ENCODE results near the gene UBE2Z.

UBE2Z gene

GRCh38 chr17:48925991-48926342 lies 17.8 kb downstream of the UBE2Z start:
- TF ChIP-seq MYC (IDR thresholded peaks at IDR 0.05; ENCODE audit: low read depth, low read length), result no peak
- no peak for TF ChIP-seq MAX (IDR thresholded peaks at IDR 0.05; ENCODE audit: low read depth, low read length)
- TF ChIP-seq CTCF (IDR thresholded peaks at IDR 0.05; ENCODE audit: low read depth, low read length), result no peak
- no peak for TF ChIP-seq POLR2A (IDR thresholded peaks at IDR 0.05; ENCODE audit: extremely low read depth, insufficient read length)
- no peak overlapping the region for H3K4me3 ChIP-seq (ENCODE audit: low read depth, low read length)
- no peak for DNase-seq (ENCODE audit: low read depth)

- TF ChIP-seq MAX (IDR thresholded peaks at IDR 0.05; ENCODE audit: low read depth, low read length) (no peak), POLR2A (IDR thresholded peaks at IDR 0.05; ENCODE audit: extremely low read depth, insufficient read length) (no peak), MYC (IDR thresholded peaks at IDR 0.05; ENCODE audit: low read depth, low read length) (no peak), CTCF (IDR thresholded peaks at IDR 0.05; ENCODE audit: low read depth, low read length) (no peak)
- DNase-seq (ENCODE audit: low read depth), result no peak
- no peak overlapping the region for H3K4me3 ChIP-seq (ENCODE audit: low read depth, low read length)
Observed at GRCh38 chr17:48927978-48928745, 20.0 kb downstream of the UBE2Z start.

- peak; percentile 19 for TF ChIP-seq POLR2A (IDR thresholded peaks at IDR 0.05; ENCODE audit: extremely low read depth, insufficient read length)
- no peak for TF ChIP-seq CTCF (IDR thresholded peaks at IDR 0.05; ENCODE audit: low read depth, low read length)
- H3K4me3 ChIP-seq (ENCODE audit: low read depth, low read length), result no peak overlapping the region
- DNase-seq (ENCODE audit: low read depth), result peak; percentile 52
Observed at GRCh38 chr17:48928876-48929811, 20.9 kb downstream of the UBE2Z start.

GRCh38 chr17:48929812-48930165 lies 21.6 kb downstream of the UBE2Z start:
- H3K4me3 ChIP-seq (ENCODE audit: low read depth, low read length), result no peak overlapping the region
- DNase-seq (ENCODE audit: low read depth), result no peak
- TF ChIP-seq CTCF (IDR thresholded peaks at IDR 0.05; ENCODE audit: low read depth, low read length) (no peak), MYC (IDR thresholded peaks at IDR 0.05; ENCODE audit: low read depth, low read length) (no peak), POLR2A (IDR thresholded peaks at IDR 0.05; ENCODE audit: extremely low read depth, insufficient read length) (no peak), MAX (IDR thresholded peaks at IDR 0.05; ENCODE audit: low read depth, low read length) (no peak)

GRCh38 chr17:48930435-48930873 lies 22.2 kb downstream of the UBE2Z start:
- TF ChIP-seq MAX (IDR thresholded peaks at IDR 0.05; ENCODE audit: low read depth, low read length) (no peak), POLR2A (IDR thresholded peaks at IDR 0.05; ENCODE audit: extremely low read depth, insufficient read length) (no peak), CTCF (IDR thresholded peaks at IDR 0.05; ENCODE audit: low read depth, low read length) (no peak), MYC (IDR thresholded peaks at IDR 0.05; ENCODE audit: low read depth, low read length) (no peak)
- no peak overlapping the region for H3K4me3 ChIP-seq (ENCODE audit: low read depth, low read length)
- peak; percentile 73 for DNase-seq (ENCODE audit: low read depth)
